Nucleus accumbens (tissue), 56 donors: ENCODE measurements around the gene TNS3.

ENCODE experiments used
- DNase-seq, 56 donors: peaks; one replicate each; lab custom pipeline; 2025; lab: John Stamatoyannopoulos, UW

TNS3 gene

DNA sequence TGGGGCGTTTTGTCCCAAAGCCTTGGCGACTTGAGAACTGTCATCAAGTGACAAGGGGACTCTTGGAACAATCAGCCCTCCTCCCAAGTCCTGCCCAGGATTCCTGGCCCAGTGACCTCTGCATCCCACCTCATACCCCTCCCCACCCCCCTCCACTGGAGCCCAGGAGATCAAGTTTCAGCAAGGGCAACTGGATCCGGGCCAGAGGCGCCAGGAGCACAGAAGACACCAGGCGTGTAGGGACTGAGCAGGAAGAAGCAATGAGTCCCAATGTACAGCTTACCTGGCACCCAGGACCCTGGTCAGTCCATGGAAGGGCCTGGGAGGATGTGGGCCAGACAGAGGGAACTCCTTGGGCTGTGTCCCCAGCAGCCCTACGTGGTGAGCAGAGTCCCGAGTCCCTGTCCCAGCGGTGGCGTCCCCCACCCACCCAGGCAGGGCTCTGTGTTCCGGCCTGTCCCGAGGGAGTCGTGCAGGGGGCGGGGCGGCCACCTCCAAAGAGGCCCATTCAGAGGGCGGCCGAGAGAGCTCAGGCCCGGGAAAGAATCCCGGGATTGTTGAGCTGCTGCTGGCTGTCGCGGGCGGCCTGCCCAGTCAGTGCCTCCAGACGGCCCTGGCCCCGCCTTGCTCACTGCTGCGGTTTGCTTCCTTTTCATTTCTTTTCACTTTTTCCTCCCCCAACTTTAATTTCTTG, 254.1 kb downstream of the TNS3 start:
- DNase-seq = peak; percentile 34 to 96 (median 87)

- peak in 5 of 56 donors; percentile 38 to 63 (median 52) for DNase-seq
These were observed 254.6 kb downstream of the TNS3 start for GRCh38 chr7:47327346-47327697.

DNA sequence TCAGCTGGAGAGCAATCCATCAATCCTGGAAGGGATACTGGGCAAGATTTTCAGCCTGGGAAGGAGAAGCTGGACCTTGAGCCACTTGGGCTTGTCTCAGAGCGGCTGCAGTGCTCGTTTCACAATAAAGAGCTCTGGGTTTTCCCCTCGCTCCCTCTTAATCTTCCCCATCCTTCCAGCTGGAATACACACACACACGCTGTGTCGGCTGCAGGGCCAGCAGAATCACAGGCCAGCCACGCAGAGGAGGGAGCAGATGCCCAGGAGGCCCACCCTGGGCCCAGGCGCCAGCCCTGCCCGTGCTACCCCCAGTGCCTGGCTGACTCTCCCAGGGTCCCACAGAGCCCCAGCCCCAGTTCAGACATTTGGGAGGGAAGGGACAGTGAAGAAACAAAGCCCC, 255.1 kb downstream of the TNS3 start:
- peak in 15 of 56 donors; percentile 19 to 45 (median 35) for DNase-seq

DNA sequence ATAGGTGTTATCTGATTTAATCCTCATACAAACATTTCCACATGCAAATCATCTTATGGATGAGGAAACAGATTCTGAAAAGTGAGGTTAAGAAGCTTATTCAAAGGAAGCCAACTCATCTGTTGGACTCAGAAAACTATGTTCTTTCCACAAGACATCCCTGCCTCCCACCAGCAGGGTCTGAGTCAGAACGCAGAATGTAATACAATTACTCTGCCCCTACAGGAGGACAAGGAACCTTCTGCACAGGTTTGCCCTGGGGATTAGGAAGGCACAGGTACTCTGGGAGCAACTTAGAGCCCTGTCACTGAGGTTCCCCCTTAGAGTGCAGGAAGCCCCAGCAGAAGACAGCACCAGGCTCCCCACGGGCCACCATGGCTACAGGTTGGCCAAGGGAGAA, 255.7 kb downstream of the TNS3 start:
- no peak for DNase-seq

DNA sequence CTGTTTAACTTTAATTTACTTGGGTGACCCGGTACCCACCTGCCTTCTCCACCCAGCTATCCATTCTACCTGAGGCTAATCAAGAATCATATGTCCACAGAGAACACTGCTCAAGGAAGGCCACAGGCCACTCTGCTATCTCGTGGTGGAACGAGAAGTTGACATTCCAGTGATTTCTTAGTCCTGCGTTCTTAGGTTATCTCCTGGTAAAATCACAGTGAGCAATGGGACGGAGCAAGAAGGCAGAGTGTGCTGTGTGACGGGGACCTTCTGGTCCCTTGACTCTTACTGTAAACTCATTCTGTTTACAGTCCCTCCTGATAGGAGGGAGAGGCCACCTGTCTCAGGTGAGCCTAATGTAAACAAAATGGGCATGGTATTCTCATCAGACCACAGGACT, 256.6 kb downstream of the TNS3 start:
- no peak for DNase-seq

- no peak for DNase-seq
These were observed 258.0 kb downstream of the TNS3 start for GRCh38 chr7:47323904-47324303.

- DNase-seq = no peak
These were observed 259.2 kb downstream of the TNS3 start for GRCh38 chr7:47322731-47323130.

DNA sequence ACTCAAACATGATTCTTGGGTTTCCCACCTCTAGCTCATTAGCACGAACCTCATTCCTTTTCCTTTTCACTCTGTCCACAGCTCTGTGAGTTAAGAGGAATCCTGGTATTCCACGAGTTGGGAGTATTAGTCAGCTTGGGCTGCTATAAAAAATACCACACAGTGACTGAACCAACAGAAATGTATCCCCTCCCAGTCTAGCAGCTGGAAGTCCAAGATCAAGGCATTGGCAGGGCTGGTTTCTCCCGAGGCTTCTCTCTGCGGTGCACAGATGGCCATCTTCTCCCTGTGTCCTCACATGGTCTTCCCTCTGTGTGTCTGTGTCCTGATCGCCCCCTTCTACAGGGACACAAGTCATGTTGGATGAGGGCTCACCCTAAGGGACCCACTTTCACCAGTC, 261.6 kb downstream of the TNS3 start:
- DNase-seq = no peak

DNA sequence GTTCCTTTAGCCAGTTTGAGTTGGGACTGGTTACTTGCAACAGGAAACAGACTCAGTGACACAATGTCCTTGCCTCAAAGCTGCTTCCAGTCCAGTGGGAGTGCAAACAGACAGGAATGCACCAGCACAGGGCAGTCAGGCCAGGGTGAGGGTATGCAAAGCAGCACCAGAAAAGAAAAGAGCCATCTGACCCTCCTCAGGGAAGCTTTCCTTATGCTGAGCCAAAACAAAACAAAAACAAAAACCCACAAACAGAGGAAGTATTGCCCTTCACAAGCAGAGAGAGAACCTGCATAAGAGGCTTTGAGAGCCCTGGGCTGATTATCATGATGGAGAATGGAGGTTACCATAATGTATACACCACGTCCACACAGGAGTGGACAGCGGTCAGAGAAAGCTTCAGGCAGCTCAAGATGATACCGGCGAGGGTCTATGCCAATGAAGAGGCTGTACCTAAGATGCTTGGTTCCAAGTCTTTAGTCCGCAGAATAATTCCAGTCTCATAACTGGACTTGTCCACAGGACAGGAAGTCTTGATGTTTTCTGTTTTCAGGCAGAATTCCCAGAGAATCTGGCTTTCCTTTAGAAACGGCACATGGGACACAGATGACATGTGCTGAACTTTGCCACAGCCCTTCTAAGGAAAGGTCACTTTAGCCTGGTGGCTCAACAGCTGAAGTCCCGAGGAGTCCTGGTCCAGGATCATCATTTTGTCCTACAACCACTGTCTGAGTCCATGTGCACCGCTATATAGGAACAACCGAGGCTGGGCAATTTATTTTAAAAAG, 263.3 kb downstream of the TNS3 start:
- DNase-seq = no peak

DNA sequence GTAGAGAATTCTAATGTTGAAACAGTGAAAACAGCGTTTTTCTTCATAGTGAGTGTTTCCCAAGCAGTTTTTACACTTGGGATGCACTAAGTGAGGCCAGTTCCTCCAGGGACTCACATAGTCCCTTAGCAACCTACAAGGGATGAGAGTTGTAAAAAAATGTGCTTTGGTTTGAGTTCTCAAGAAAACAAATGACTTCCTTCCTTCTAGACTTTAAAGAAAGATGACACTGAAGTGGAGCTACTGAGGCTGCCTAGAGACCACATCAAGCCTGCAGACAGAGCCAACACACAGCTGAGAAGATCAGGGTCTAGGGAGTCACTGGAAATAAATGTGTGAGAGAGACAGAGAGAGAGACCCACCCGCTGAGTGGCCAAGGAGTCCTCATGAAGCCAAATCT, 264.4 kb downstream of the TNS3 start:
- no peak for DNase-seq

DNA sequence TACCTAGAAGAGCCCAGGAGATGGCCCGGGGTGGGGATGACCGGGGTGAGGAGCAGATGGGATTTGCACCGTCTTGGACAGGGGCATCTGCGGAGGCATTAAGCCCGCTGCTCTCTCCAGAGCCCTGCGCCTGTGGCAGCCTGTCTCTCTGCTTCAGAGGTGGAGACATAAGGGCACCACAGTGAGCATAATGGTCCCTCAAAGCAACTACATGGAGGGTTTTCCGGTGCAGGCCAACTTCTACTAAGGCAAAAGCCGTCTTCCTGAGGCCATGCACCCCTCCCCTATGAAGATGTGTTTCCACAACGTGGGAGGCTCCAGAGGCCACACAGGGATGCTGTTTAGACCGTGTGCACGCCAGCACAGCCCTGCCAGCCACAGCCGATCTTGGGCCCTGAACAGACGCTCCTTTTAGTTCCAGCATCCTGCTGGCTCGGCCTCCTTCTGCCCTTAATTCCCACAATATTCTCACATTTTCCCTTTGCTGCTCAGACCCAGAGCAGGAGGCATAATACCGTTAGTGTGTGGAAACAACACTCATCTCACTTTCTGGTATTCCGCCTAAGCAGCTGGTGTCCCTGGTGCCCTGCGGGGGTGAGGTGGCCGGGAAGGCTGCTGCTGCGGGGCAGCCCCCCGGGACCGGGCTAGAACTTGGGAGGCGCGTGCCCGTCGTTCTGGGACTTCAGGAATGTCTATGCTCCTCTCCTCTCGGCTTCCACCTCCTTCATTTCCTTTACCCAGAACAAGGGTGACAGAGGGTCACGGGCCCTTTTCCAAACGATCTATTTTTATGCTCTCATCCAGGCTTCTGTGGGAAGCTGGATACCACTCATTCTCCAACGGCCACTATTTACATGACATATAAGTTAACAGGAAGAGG, 266.9 kb downstream of the TNS3 start:
- DNase-seq = peak in 24 of 56 donors; percentile 11 to 70 (median 40)

- no peak for DNase-seq
These were observed 267.7 kb downstream of the TNS3 start for GRCh38 chr7:47314248-47314647.

GRCh38 chr7:47313564-47313963, 268.3 kb downstream of the TNS3 start:
- peak in 2 of 56 donors; percentile 22 to 34 for DNase-seq

- DNase-seq = no peak
These were observed 270.0 kb downstream of the TNS3 start for GRCh38 chr7:47311891-47312290.

DNA sequence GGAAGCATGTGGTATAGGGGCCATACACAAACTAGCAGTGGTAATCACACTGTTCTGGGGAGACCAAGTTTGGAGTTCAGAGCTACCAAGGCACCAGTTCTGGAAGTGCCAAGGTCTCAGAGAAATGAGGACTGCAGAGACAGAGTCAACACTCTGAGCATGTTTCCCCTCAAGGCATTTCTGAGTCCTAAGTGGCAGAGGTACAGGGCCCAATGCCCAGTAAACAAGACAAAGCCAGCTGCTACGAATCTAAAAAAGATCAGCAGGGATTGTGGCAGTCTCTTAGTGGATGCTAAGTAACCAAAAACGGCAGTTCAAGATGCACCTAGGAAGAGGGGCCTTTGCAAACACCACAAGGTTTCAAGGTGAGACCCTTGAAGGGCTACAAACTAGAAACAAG, 271.9 kb downstream of the TNS3 start:
- peak in 9 of 56 donors; percentile 21 to 54 (median 38) for DNase-seq

GRCh38 chr7:47308808-47309207, 273.1 kb downstream of the TNS3 start:
- no peak for DNase-seq

- no peak for DNase-seq
These were observed 274.6 kb downstream of the TNS3 start for GRCh38 chr7:47307311-47307710.

DNA sequence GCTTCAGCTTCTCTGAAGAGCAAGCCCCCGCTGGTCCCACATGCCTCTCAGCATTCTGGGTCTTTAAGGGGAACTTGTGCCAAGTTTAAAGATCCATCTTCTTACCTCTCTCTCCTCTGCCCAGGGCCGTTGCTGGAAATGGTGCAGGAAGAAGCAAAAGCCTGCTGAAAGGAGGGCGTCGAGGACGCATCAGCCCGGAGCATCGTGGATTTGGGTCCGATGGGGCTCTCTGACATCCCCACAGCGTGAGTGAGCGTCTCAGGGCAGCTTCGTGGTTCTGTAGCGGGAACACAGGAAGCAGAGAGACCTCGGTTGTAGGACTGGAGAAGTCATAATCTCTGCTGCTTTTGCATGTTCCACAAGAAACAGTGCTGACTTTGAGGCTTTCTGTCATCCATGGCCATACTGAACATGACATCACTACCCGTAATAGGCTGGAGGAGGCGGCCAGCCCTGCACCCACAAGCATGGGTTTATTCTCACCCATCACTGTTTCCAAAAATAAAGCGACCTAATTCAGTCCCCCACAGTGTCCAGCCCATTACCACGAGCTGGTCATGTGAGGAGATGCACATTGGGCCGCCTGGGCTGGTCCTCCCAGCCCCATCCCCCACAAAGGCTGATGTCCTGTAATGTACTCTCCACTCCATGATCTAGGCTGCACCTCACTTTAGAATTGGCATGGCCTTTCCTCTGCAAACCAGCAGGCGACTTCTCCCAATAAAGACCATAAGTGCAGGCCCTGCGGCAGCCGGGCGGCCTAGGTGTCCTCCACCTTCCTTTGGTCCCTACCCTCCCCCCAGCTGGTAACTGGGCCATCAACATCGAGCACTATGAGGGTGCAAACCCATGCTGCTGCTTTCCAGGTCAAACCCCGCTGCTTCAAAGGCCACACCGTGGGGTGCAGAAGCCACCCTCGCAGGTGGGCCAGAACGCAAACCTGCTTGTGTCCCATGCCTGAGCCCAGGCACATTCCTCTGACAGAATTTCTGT, 276.9 kb downstream of the TNS3 start:
- no peak for DNase-seq

DNA sequence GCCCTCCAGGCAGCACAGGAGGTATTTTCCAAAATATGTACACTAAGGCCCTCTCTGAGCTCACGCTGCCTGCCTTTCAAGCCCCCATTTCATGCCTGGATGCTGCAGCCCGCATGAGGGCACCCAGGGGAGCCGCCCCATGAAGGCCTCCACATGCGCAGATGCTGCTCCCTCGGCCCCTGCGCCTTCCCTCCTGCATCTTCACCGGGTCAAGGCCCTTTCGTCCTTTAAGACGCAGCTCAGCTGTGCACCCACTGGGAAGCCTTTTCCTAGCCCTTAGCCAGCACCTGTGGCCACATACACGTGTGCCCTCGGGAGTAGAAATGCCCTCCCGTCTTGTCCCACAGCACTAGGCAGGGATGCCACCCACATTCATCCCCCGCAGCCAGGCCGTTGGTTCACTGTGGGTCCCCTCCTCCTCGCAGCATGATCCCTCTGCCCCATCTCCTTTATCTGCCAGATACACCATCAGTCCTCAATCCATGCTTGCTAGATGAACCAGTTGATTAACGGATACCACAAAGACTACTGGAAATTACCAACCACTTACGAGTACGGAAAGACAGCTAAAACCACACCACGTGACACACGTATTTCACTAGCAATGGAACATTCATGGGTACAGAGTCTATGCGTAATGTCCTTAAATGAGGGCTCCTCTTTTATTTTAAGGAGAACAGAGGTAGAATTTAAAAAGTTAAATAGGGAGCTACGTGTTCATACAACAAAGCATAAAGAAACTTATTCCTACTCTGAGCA, 278.0 kb downstream of the TNS3 start:
- no peak for DNase-seq
